MM.1S (cell line): Measurements from ENCODE around the gene TRIP4.
"Not testable (repeated sequence)": the region's sequence is repeated elsewhere in the genome, so short reads cannot be mapped to it uniquely, and the experiment has no call there.

Experiments used
- DNase-seq: peaks from one replicate; pipeline ENCODE4 v3.0.0-alpha.2; 2015
- H2AFZ ChIP-seq: fragments of 300-600 bp; sonication (generic); 2 replicates; pipeline ENCODE4 v1.6.0; 2016; ENCODE audit warnings: antibody characterized with exemption, low read length
- H3F3A ChIP-seq: fragments of 300-600 bp; sonication (generic); 2 replicates; pipeline ENCODE4 v1.6.1; 2016; ENCODE audit warnings: mild to moderate bottlenecking, antibody characterized with exemption, low read length, moderate library complexity, mixed read lengths; ENCODE audit not compliant: insufficient read depth
- H3K27ac ChIP-seq: fragments of 300-600 bp; sonication (generic); 2 replicates; pipeline ENCODE4 v1.5.1; 2016; ENCODE audit warnings: mild to moderate bottlenecking, low read length
- H3K27me3 ChIP-seq: fragments of 300-600 bp; sonication (generic); replicated peaks from 2 replicates; pipeline ENCODE4 v1.6.0; 2016; ENCODE audit warnings: low read length; ENCODE audit not compliant: insufficient read depth
- H3K36me3 ChIP-seq: fragments of 300-600 bp; sonication (generic); replicated peaks from 2 replicates; pipeline ENCODE4 v1.6.1; 2016; ENCODE audit warnings: mild to moderate bottlenecking, low read length, mixed read lengths; ENCODE audit not compliant: insufficient read depth
- H3K4me1 ChIP-seq: fragments of 300-600 bp; sonication (generic); 2 replicates; pipeline ENCODE4 v1.6.1; 2016; ENCODE audit warnings: low read length, mixed read lengths
- H3K4me2 ChIP-seq: fragments of 300-600 bp; sonication (generic); 2 replicates; pipeline ENCODE4 v1.6.0; 2016; ENCODE audit warnings: low read depth, low read length
- H3K4me3 ChIP-seq: fragments of 300-600 bp; sonication (generic); 2 replicates; pipeline ENCODE4 v1.5.1; 2016; ENCODE audit warnings: low read length, mixed read lengths
- H3K79me2 ChIP-seq: fragments of 300-600 bp; sonication (generic); 2 replicates; pipeline ENCODE4 v1.6.1; 2016; ENCODE audit warnings: mixed run types, low read length, mixed read lengths
- H3K9ac ChIP-seq: fragments of 300-600 bp; sonication (generic); 2 replicates; pipeline ENCODE4 v1.6.1; 2016; ENCODE audit warnings: low read length, mixed read lengths
- H3K9me2 ChIP-seq: fragments of 300-600 bp; sonication (generic); replicated peaks from 2 replicates; pipeline ENCODE4 v1.6.1; 2016; ENCODE audit warnings: mild to moderate bottlenecking, low read length, mixed read lengths; ENCODE audit not compliant: insufficient read depth
- H3K9me3 ChIP-seq: fragments of 300-600 bp; sonication (generic); replicated peaks from 2 replicates; pipeline ENCODE4 v1.6.1; 2016; ENCODE audit warnings: mild to moderate bottlenecking, low read length, mixed read lengths; ENCODE audit not compliant: insufficient read depth
- H4K20me1 ChIP-seq: fragments of 300-600 bp; sonication (generic); 2 replicates; pipeline ENCODE4 v1.6.1; 2016; ENCODE audit warnings: mild to moderate bottlenecking, low read length, moderate library complexity, mixed read lengths; ENCODE audit not compliant: insufficient read depth
- CTCF ChIP-seq: fragments of 300-600 bp; sonication (generic); IDR thresholded peaks from 2 replicates; pipeline ENCODE4 v1.5.1; 2016; ENCODE audit warnings: antibody characterized with exemption, low read length, mixed read lengths
- EZH2 ChIP-seq: fragments of 300-600 bp; sonication (generic); optimal IDR thresholded peaks from 2 replicates; pipeline ENCODE3; 2017; ENCODE audit warnings: low read depth, mild to moderate bottlenecking, antibody characterized with exemption, low read length, mixed read lengths
- EZH2phosphoT487 ChIP-seq: fragments of 300-600 bp; sonication (generic); IDR thresholded peaks from 2 replicates; pipeline ENCODE4 v1.6.1; 2018; ENCODE audit warnings: antibody characterized with exemption, low read length

Gene TRIP4

GRCh38 chr15:64389036-64389435 lies 1.4 kb downstream of the TRIP4 start:
- peaks cover 4% of the 10 kb centered on the region; the same call in 1 of the 2 replicates for H3K4me1 ChIP-seq
- no peak overlapping the region for H2AFZ ChIP-seq
- H3K79me2 ChIP-seq = peaks cover 23% of the 10 kb centered on the region
- H3K27ac ChIP-seq = no peak overlapping the region
- H3K4me3 ChIP-seq = no peak overlapping the region
- no peak overlapping the region for H3K4me2 ChIP-seq
- no peaks in the 10 kb centered on the region for H3K9me2 ChIP-seq
- no peak overlapping the region for H3K9ac ChIP-seq
- no peaks in the 10 kb centered on the region for H3K27me3 ChIP-seq
- TF ChIP-seq EZH2 (no peak), CTCF (no peak), EZH2phosphoT487 (no peak)
- no peaks in the 10 kb centered on the region for H3K9me3 ChIP-seq
- no peak for DNase-seq
- no peaks in the 10 kb centered on the region for H4K20me1 ChIP-seq
- H3F3A ChIP-seq = no peaks in the 10 kb centered on the region
- H3K36me3 ChIP-seq = no peaks in the 10 kb centered on the region

GRCh38 chr15:64392471-64392870 lies 4.8 kb downstream of the TRIP4 start:
- not testable (repeated sequence) for H3K27me3 ChIP-seq, H2AFZ ChIP-seq, DNase-seq, H3K27ac ChIP-seq, H3K4me2 ChIP-seq, H3K9me3 ChIP-seq, H3K36me3 ChIP-seq, H3F3A ChIP-seq, H3K9ac ChIP-seq, H4K20me1 ChIP-seq, H3K4me3 ChIP-seq, H3K4me1 ChIP-seq, H3K9me2 ChIP-seq
- H3K79me2 ChIP-seq = peaks cover 23% of the 10 kb centered on the region

- H3K36me3 ChIP-seq = peaks cover 5% of the 10 kb centered on the region; the same call in 1 of the 2 replicates
- DNase-seq = no peak
- TF ChIP-seq CTCF (no peak), EZH2phosphoT487 (no peak), EZH2 (no peak)
- no peak overlapping the region for H3K9ac ChIP-seq
- no peaks in the 10 kb centered on the region for H3K27me3 ChIP-seq
- H3K27ac ChIP-seq = no peak overlapping the region
- H3K4me1 ChIP-seq = no peaks in the 10 kb centered on the region
- no peak overlapping the region for H2AFZ ChIP-seq
- no peaks in the 10 kb centered on the region for H3K9me3 ChIP-seq
- no peaks in the 10 kb centered on the region for H3K79me2 ChIP-seq
- H3K4me3 ChIP-seq = no peak overlapping the region
- H4K20me1 ChIP-seq = no peaks in the 10 kb centered on the region
- no peak overlapping the region for H3K4me2 ChIP-seq
- H3F3A ChIP-seq = no peaks in the 10 kb centered on the region
- H3K9me2 ChIP-seq = no peaks in the 10 kb centered on the region
These were observed 9.2 kb downstream of the TRIP4 start for GRCh38 chr15:64396789-64397188.

- Histone ChIP-seq H3K4me1 (no peaks in the 10 kb centered on the region), H3F3A (no peaks in the 10 kb centered on the region), H2AFZ (no peak overlapping the region), H3K4me2 (no peak overlapping the region), H4K20me1 (no peaks in the 10 kb centered on the region), H3K27ac (no peak overlapping the region), H3K9ac (no peak overlapping the region), H3K36me3 (peaks cover 5% of the 10 kb centered on the region; the same call in 1 of the 2 replicates), H3K9me3 (no peaks in the 10 kb centered on the region), H3K4me3 (no peak overlapping the region), H3K9me2 (no peaks in the 10 kb centered on the region), H3K27me3 (no peaks in the 10 kb centered on the region), H3K79me2 (no peaks in the 10 kb centered on the region)
- DNase-seq = no peak
- no peak for TF ChIP-seq EZH2phosphoT487
- no peak for TF ChIP-seq EZH2
- no peak for TF ChIP-seq CTCF
These were observed 10.9 kb downstream of the TRIP4 start for GRCh38 chr15:64398575-64398974.
